Glomerular visceral epithelial cell (primary cell): Measurements from ENCODE around the gene CFAP298.
"Not testable (repeated sequence)": the region's sequence is repeated elsewhere in the genome, so short reads cannot be mapped to it uniquely, and the experiment has no call there.

Source experiments
- DNase-seq: peaks from one replicate; pipeline ENCODE4 v3.0.0-alpha.2; 2016; ENCODE audit errors: extremely low spot score

CFAP298 gene

GRCh38 chr21:32566741-32567389, 45.3 kb downstream of the CFAP298 start:
- no peak for DNase-seq

- no peak for DNase-seq
Observed at GRCh38 chr21:32565856-32566465, 46.2 kb downstream of the CFAP298 start.

DNA sequence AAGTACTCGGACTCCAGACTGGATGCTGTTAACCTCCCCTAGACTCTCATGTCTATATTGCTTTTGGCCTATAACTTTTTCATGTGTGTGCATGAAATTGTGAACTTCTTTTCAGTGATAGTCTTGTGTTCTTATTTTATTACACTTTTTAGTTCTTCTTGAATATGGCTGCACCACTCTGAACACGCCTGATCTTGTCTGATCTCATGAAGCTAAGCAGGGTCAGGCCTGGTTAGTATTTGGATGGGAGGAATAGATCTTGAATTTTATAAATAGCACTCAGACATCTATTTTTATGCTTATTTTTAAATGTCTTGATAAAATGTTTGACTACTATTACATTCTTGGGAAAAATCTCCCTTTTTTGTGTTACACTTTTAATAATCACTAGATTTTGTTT, 49.3 kb downstream of the CFAP298 start:
- DNase-seq = no peak

DNA sequence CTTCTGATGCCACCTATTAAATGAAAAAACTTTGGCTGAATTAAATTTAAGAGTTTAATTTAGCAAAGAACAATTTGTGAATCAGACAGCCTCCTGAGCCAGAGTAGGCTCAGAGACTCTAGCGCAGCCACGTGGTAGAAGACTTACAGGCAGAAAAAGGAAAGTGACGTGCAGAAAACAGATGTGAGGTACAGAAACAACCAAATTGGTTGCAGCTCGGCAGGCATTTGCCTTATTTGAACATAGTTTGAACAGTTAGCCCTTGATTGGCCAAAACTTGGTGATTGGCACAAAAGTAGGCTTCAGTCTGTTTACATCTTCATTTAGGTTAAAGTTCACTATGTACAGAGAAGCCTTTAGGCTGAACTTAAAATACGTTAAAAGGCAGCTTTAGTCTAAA, 49.8 kb downstream of the CFAP298 start:
- no peak for DNase-seq

- not testable (repeated sequence) for DNase-seq
Observed at GRCh38 chr21:32561476-32561875, 50.7 kb downstream of the CFAP298 start.

- DNase-seq = no peak
Observed at GRCh38 chr21:32560896-32561295, 51.3 kb downstream of the CFAP298 start.

GRCh38 chr21:32559006-32559610, 53.1 kb downstream of the CFAP298 start:
- no peak for DNase-seq

DNA sequence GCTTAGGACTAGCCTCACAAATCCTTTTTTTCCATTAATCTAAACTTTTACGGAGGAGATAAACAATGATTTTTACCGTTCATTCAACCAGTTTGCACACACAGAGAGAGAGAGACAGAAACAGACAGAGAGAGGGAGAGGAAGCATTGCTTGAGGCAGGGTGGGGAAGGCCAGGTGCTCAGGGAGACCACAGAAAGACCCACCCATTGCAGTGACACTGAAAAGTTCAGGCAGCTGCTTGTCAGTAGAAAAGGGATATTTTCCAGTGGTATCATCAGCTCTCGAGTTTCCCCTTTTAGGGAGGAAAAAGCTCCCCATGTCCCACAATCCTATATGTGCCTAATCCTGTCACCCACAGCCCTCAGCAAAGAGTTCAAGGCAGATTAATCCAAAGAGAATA, 54.1 kb downstream of the CFAP298 start:
- no peak for DNase-seq

DNA sequence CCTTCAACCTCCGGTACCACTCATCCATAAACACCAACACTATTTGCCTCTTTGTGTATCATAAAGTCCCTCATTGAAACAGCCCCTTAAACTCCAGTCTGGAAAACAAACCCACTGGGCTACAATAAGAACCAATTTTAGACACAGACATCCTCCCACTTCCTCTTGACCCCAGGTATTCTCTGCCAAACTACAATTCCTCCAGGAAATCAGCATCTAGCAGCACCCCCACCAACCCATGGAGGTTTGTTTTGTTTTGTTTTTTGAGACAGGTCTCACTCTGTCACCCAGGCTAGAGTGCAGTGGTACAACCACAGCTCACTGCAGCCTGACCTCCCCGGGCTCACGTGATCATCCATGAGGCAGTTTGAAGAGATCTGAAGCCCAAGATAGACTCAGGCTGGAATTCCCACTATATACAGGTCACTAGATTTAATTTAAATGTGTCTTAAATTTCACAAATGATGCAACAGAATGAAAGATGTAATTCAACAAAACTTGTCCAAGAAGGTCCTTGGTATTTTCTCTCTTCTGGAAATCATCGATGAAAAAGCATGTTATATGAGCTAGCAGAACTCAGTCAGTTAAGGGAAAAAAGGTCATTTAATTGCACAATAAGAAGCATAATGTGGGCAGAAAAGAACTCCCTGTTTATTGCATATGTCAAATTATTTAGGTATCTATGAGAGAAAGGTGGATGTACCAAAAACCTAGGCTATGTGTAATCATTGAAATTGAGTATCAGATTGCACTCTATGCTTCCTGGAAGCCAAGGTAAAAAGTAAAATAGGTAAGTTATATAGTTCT, 57.1 kb downstream of the CFAP298 start:
- DNase-seq = no peak

GRCh38 chr21:32549886-32550285, 62.3 kb downstream of the CFAP298 start:
- DNase-seq = no peak

- no peak for DNase-seq
Observed at GRCh38 chr21:32549440-32549839, 62.7 kb downstream of the CFAP298 start.
